H9 (cell line): Measurements from ENCODE around the gene LRRC61. TPM values are rescaled to one million over a fixed set of nuclear protein-coding genes. Genes with fewer than 3 reads are reported as not detected.

Experiments used
- DNase-seq: peaks from one replicate; pipeline ENCODE4 v3.0.0-alpha.2; 2017
- H2AFZ ChIP-seq: one replicate; pipeline ENCODE4 v1.6.1; 2013; ENCODE audit warnings: mild to moderate bottlenecking, low read length, control low read depth, moderate library complexity
- H2AK5ac ChIP-seq: 2 replicates; pipeline ENCODE4 v1.6.1; 2013; ENCODE audit warnings: low read length, control low read depth, mixed read lengths; ENCODE audit not compliant: insufficient read length
- H2BK120ac ChIP-seq: one replicate; pipeline ENCODE4 v1.6.1; 2013; ENCODE audit warnings: low read depth, mild to moderate bottlenecking, low read length, control low read depth, inconsistent platforms; ENCODE audit not compliant: poor library complexity, severe bottlenecking
- H2BK12ac ChIP-seq: 2 replicates; pipeline ENCODE4 v1.6.1; 2013; ENCODE audit warnings: low read length, control low read depth, mixed read lengths, low read depth; ENCODE audit not compliant: insufficient read length
- H2BK15ac ChIP-seq: 2 replicates; pipeline ENCODE4 v1.6.1; 2013; ENCODE audit warnings: low read depth, low read length, control low read depth
- H2BK20ac ChIP-seq: one replicate; pipeline ENCODE4 v1.6.1; 2013; ENCODE audit warnings: low read depth, mild to moderate bottlenecking, low read length, control low read depth, inconsistent platforms; ENCODE audit not compliant: poor library complexity, severe bottlenecking
- H2BK5ac ChIP-seq: 2 replicates; pipeline ENCODE4 v1.6.1; 2013; ENCODE audit warnings: low read length, control low read depth, mixed read lengths; ENCODE audit not compliant: insufficient read length
- H3K14ac ChIP-seq: 2 replicates; pipeline ENCODE4 v1.6.1; 2013; ENCODE audit warnings: low read length, control low read depth; ENCODE audit not compliant: insufficient read depth
- H3K18ac ChIP-seq: 2 replicates; pipeline ENCODE4 v1.6.1; 2013; ENCODE audit warnings: low read depth, mild to moderate bottlenecking, mixed read lengths, low read length, control low read depth; ENCODE audit not compliant: insufficient read length
- H3K23ac ChIP-seq: 2 replicates; pipeline ENCODE4 v1.6.1; 2013; ENCODE audit warnings: low read length, control low read depth, mixed read lengths, low read depth; ENCODE audit not compliant: insufficient read length
- H3K23me2 ChIP-seq: 2 replicates; pipeline ENCODE4 v1.6.1; 2013; ENCODE audit warnings: low read depth, mild to moderate bottlenecking, mixed read lengths, low read length, control low read depth; ENCODE audit not compliant: insufficient read length, poor library complexity, severe bottlenecking
- H3K27ac ChIP-seq: 2 replicates; pipeline ENCODE4 v1.5.1; 2013; ENCODE audit warnings: low read length, control low read depth, mixed read lengths, low read depth; ENCODE audit not compliant: insufficient read length
- H3K27me3 ChIP-seq: 2 replicates; pipeline ENCODE4 v1.6.1; 2013; ENCODE audit warnings: low read length, control low read depth, inconsistent platforms; ENCODE audit not compliant: insufficient read depth
- H3K4ac ChIP-seq: 2 replicates; pipeline ENCODE4 v1.6.1; 2013; ENCODE audit warnings: low read depth, mild to moderate bottlenecking, control low read depth, inconsistent platforms, low read length, moderate library complexity
- H3K4me1 ChIP-seq: 2 replicates; pipeline ENCODE4 v1.6.1; 2013; ENCODE audit warnings: low read length, control low read depth, inconsistent platforms; ENCODE audit not compliant: insufficient read depth
- H3K4me2 ChIP-seq: 2 replicates; pipeline ENCODE4 v1.6.1; 2013; ENCODE audit warnings: low read length, control low read depth, mixed read lengths; ENCODE audit not compliant: insufficient read length, insufficient read depth
- H3K56ac ChIP-seq: 2 replicates; pipeline ENCODE4 v1.6.1; 2013; ENCODE audit warnings: low read depth, mild to moderate bottlenecking, mixed read lengths, low read length, control low read depth; ENCODE audit not compliant: insufficient read length
- H3K79me1 ChIP-seq: 2 replicates; pipeline ENCODE4 v1.6.1; 2013; ENCODE audit warnings: low read depth, mild to moderate bottlenecking, moderate library complexity, low read length, control low read depth, inconsistent platforms; ENCODE audit not compliant: insufficient read depth, poor library complexity, severe bottlenecking
- H3K79me2 ChIP-seq: 2 replicates; pipeline ENCODE4 v1.6.1; 2013; ENCODE audit warnings: low read length, control low read depth, inconsistent platforms; ENCODE audit not compliant: insufficient read depth
- H3K9ac ChIP-seq: 2 replicates; pipeline ENCODE4 v1.6.1; 2013; ENCODE audit warnings: low read length, control low read depth, mixed read lengths; ENCODE audit not compliant: insufficient read length; ENCODE audit errors: extremely low read depth
- H3K9me3 ChIP-seq: one replicate; pipeline ENCODE4 v1.6.1; 2013; ENCODE audit warnings: low read depth, low read length, inconsistent platforms; ENCODE audit not compliant: control insufficient read depth
- H3T11ph ChIP-seq: one replicate; pipeline ENCODE4 v1.6.1; 2013; ENCODE audit warnings: mild to moderate bottlenecking, low read length, control low read depth, inconsistent platforms
- H4K20me1 ChIP-seq: one replicate; pipeline ENCODE4 v1.6.1; 2013; ENCODE audit not compliant: control insufficient read depth, insufficient read length, insufficient read depth
- H4K5ac ChIP-seq: 2 replicates; pipeline ENCODE4 v1.6.1; 2013; ENCODE audit warnings: low read depth, mild to moderate bottlenecking, mixed read lengths, low read length, control low read depth; ENCODE audit not compliant: insufficient read length
- H4K8ac ChIP-seq: replicated peaks from 2 replicates; pipeline ENCODE4 v1.6.1; 2013; ENCODE audit warnings: low read length, control low read depth, mixed read lengths, low read depth; ENCODE audit not compliant: insufficient read length
- H4K91ac ChIP-seq: 2 replicates; pipeline ENCODE4 v1.6.1; 2013; ENCODE audit warnings: low read depth, mild to moderate bottlenecking, moderate library complexity, mixed read lengths, low read length, control low read depth; ENCODE audit not compliant: insufficient read length
- H3K27ac Mint-ChIP-seq, 3 experiments: 2 replicates in 2 of 3; 3 replicates in 1 of 3; pipeline ENCODE4 v1.8.0; 2020 to 2021; ENCODE audit warnings: mixed read lengths in 3 of 3, mild to moderate bottlenecking in 1 of 3, moderate library complexity in 1 of 3
- H3K27me3 Mint-ChIP-seq: 2 replicates; pipeline ENCODE4 v1.8.0; 2021; ENCODE audit warnings: low read depth, mild to moderate bottlenecking, moderate library complexity, mixed read lengths
- H3K36me3 Mint-ChIP-seq, 3 experiments: 2 replicates in 2 of 3; 3 replicates in 1 of 3; pipeline ENCODE4 v1.8.0; 2020 to 2021; ENCODE audit warnings: low read depth in 3 of 3, mixed read lengths in 3 of 3; ENCODE audit not compliant: insufficient read depth in 1 of 3
- H3K4me1 Mint-ChIP-seq, 2 experiments: 2 replicates each; pipeline ENCODE4 v1.8.0; 2020; ENCODE audit warnings: mixed read lengths in 2 of 2
- H3K4me3 Mint-ChIP-seq, 2 experiments: 2 replicates in 1 of 2; 3 replicates in 1 of 2; pipeline ENCODE4 v1.8.0; 2020 to 2021; ENCODE audit warnings: mild to moderate bottlenecking in 2 of 2, mixed read lengths in 2 of 2, moderate library complexity in 1 of 2
- H3K9me3 Mint-ChIP-seq, 2 experiments: 2 replicates in 1 of 2; 3 replicates in 1 of 2; pipeline ENCODE4 v1.8.0; 2020; ENCODE audit warnings: mild to moderate bottlenecking in 2 of 2, mixed read lengths in 2 of 2, moderate library complexity in 1 of 2
- WGBS: extraction: QIAGEN DNeasy Blood & Tissue Kit; methylation state at CpG from one replicate; pipeline ENCODE4 v1.1.7; 2013; ENCODE audit warnings: missing lambda C conversion rate, low lambda C conversion rate, mixed read lengths; ENCODE audit not compliant: insufficient read length; ENCODE audit errors: extremely low coverage; 5-methylcytosine and 5-hydroxymethylcytosine counted together
- total RNA-seq: library from RNA; stranded (reverse); gene quantifications from 2 replicates; pipeline ENCODE4 v1.2.1, GENCODE V29; 2021
- TF ChIP-seq, protein P1 (sequence below): fragments of 200-600 bp; sonication (generic); conservative IDR thresholded peaks from 3 replicates; pipeline ENCODE4 v1.8.0; 2021; ENCODE audit warnings: antibody characterized with exemption, mild to moderate bottlenecking

LRRC61 gene
- total RNA-seq, 1 experiment from 2014 or later = 24.4 TPM

- H3K36me3 Mint-ChIP-seq = peaks cover 0 to 46% (median 0%) of the 10 kb centered on the region in 3 experiments; a peak in 3 of 7 replicates
- Histone ChIP-seq H3K27me3 (no peaks in the 10 kb centered on the region), H3K4me1 (peaks cover 17% of the 10 kb centered on the region; the same call in 1 of the 2 replicates)
Observed at GRCh38 chr7:150325901-150326300, 2.7 kb downstream of the LRRC61 start.

More at GRCh38 chr7:150325901-150326300, 2.7 kb downstream of the LRRC61 start:
- Histone ChIP-seq H3T11ph (no peak overlapping the region), H3K56ac (no peak overlapping the region), H3K23me2 (peaks cover 7% of the 10 kb centered on the region), H2BK20ac (no peak overlapping the region), H2AK5ac (no peak overlapping the region), H2BK12ac (no peak overlapping the region), H2BK15ac (no peak overlapping the region), H4K20me1 (no peaks in the 10 kb centered on the region), H3K79me1 (no peaks in the 10 kb centered on the region), H2AFZ (no peak overlapping the region), H3K4ac (no peak overlapping the region), H3K14ac (no peak overlapping the region), H3K79me2 (no peaks in the 10 kb centered on the region), H2BK120ac (no peak overlapping the region), H4K8ac (no peak overlapping the region), H4K5ac (no peak overlapping the region), H3K9ac (no peak overlapping the region), H3K18ac (no peak overlapping the region), H2BK5ac (no peak overlapping the region), H3K9me3 (no peaks in the 10 kb centered on the region), H4K91ac (no peak overlapping the region), H3K4me2 (no peak overlapping the region), H3K27ac (no peak overlapping the region), H3K23ac (no peak overlapping the region)
- no peaks in the 10 kb centered on the region for H3K9me3 Mint-ChIP-seq
- TF ChIP-seq, protein P1, sequence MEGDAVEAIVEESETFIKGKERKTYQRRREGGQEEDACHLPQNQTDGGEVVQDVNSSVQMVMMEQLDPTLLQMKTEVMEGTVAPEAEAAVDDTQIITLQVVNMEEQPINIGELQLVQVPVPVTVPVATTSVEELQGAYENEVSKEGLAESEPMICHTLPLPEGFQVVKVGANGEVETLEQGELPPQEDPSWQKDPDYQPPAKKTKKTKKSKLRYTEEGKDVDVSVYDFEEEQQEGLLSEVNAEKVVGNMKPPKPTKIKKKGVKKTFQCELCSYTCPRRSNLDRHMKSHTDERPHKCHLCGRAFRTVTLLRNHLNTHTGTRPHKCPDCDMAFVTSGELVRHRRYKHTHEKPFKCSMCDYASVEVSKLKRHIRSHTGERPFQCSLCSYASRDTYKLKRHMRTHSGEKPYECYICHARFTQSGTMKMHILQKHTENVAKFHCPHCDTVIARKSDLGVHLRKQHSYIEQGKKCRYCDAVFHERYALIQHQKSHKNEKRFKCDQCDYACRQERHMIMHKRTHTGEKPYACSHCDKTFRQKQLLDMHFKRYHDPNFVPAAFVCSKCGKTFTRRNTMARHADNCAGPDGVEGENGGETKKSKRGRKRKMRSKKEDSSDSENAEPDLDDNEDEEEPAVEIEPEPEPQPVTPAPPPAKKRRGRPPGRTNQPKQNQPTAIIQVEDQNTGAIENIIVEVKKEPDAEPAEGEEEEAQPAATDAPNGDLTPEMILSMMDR = no peak
- H3K27ac Mint-ChIP-seq = no peak overlapping the region; a peak in 1 of 7 replicates
- peaks cover 41 to 50% of the 10 kb centered on the region in 2 experiments for H3K4me1 Mint-ChIP-seq
- no peak overlapping the region for H3K4me3 Mint-ChIP-seq
- DNase-seq = no peak
- no CpG with 5 or more reads among the region's 6 CpGs for WGBS
- peaks cover 28% of the 10 kb centered on the region for H3K27me3 Mint-ChIP-seq
